ENCODE data around the gene TBC1D5.
"Not testable (repeated sequence)": the region's sequence is repeated elsewhere in the genome, so short reads cannot be mapped to it uniquely, and the experiment has no call there.

Gene TBC1D5

GRCh38 chr3:17394541-17395155 is 347.8 kb downstream of the TBC1D5 start:
- no peak for DNase-seq

- not testable (repeated sequence) for DNase-seq
Observed at GRCh38 chr3:17392516-17392915, 349.9 kb downstream of the TBC1D5 start.

DNA sequence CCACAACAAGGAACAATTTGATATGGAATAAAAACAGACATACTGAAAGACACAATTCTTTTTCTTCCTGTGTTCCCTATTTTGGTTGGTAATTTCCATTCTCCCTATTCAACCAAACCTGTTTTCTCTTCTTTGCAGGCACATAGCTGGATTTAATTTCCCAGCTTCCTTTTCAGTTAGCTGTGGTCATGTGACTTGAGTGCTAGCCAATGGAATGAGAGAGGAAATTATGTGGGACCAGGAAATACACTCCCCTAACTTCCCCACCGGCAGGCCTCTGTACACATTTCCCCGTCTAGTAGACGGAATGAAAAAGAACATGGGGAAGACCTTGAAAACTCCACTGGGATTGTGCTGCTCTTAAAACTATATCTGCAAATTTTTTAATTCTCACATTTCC is 351.6 kb downstream of the TBC1D5 start:
- DNase-seq: no peak

DNA sequence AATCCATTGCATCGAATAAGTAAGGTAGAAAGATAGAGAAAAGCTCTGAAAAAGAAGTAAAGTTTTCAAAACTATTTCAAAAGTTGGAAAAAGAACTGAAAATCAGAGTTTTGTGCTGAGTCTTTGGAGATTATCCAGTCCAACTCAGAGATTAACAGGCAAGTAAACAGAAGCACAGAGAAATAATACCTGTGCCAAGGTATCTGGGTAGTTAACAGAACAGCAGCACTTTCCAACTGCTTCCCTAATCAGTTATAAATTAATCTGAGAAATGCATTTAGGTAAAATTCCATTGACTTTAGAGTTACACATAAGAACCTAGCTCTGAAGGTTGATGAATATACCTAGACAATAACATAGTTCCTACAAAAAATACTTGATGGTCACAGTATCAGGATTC is 355.3 kb downstream of the TBC1D5 start:
- no peak for DNase-seq

DNA sequence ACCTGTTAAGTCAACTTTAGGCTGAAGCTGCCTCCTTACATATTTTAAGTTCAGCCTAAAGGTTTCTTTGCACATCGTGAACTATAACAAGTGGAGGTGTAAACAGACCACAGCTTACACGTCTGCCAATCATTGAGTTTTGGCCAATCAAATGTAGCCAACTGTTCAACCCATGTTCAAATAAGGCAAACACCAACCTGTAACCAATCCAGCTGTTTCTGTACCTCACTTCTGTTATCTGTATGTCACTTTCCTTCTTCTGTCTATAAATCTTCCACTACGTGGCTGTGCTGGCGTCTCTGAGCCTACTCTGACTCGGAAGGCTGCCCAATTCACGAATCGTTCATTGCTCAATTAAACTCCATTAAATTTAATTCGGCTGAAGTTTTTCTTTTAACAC is 356.0 kb downstream of the TBC1D5 start:
- no peak for DNase-seq

- no peak for DNase-seq
Observed at GRCh38 chr3:17384567-17385296, 357.7 kb downstream of the TBC1D5 start.

- DNase-seq: no peak
Observed at GRCh38 chr3:17373304-17373703, 369.1 kb downstream of the TBC1D5 start.

DNA sequence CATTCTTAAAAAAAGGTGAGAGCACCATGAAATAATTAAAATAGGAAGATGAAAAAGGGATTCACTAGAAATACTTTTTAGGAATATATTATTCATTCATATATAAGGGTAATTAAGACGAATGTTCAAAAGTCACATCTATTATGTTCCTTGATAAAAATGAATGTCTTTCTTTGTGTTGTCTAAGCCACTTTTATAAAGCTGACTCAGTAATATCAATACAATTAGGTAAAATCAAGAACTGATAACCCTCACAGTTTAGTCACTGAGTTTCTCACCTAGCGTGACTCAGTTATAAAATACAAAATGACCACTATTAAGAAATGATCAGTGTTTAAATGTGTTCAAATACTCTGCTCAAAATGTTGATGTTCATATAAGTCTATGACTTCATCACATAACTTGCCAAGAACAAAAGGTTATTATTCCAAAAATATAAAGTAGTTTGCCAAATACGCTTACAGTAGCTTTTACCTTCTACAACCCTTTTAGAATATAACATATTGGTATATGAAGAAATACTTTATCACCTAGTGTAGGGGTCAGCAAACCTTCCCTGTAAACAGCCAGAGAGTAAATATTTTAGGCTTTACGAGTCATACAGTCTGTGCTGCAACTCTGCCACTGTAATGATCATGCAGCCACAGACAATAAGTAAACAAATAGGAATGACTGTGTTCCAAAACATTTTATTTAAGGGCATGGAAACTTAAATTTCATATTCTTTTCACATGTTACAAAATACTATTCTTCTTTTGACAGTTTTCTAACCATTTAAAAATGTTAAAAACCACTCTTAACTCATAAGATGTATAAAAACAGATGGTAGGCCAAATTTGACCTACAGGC is 369.8 kb downstream of the TBC1D5 start:
- no peak for DNase-seq

- no peak for DNase-seq
Observed at GRCh38 chr3:17369973-17370372, 372.5 kb downstream of the TBC1D5 start.

DNA sequence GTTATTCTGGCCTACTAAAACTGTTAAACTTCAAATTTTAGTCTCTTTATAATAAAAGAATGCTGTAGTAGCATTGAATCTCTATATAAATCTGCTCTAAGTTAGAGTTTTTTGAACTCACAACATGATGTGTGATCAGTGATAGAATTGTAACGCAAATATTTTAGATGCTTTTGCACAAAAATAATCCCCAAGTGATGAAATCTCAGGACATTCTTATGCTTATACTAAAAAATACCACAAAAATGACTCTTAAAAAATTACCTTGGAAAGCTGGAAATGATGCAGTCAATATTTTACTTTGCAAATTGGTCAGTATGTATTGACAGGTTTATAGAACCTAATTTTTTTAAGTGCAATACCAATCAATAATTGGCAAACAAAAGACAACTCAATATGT is 375.3 kb downstream of the TBC1D5 start:
- no peak for DNase-seq

GRCh38 chr3:17360991-17361390 is 381.4 kb downstream of the TBC1D5 start:
- DNase-seq: no peak

GRCh38 chr3:17359911-17360310 is 382.5 kb downstream of the TBC1D5 start:
- DNase-seq: no peak

DNA sequence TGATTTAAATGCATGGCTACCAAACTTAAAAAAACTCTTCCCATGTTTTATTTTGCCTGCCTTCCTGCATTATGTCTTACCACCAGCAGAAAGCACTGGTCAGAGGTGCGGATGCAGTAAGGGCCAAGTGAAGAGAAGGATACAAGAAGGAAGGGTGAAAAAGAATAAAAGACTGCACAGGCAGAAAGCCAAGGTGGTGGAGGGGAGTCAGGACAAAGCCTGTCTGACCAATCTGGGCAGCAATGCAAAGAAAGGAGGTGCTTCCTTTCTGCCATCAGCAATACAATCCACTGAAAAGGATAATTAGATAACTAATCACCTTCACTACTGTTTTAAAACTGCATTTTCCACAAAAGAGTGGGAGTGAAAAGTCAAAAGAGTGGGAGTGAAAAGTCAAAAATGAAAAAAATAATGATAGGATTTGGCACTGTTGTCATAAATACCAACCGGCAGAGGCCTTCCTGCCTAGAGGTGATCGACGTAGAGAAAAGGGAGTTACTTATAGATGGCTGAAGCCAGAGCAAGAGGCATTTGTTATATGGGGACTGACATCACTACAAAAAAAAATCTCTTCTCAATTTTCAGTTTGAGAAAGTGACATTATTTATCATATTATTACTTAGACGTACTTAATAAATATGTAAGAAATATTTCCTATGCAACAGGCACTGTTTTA is 385.3 kb downstream of the TBC1D5 start:
- DNase-seq: no peak

GRCh38 chr3:17356585-17356984 is 385.8 kb downstream of the TBC1D5 start:
- DNase-seq: no peak

DNA sequence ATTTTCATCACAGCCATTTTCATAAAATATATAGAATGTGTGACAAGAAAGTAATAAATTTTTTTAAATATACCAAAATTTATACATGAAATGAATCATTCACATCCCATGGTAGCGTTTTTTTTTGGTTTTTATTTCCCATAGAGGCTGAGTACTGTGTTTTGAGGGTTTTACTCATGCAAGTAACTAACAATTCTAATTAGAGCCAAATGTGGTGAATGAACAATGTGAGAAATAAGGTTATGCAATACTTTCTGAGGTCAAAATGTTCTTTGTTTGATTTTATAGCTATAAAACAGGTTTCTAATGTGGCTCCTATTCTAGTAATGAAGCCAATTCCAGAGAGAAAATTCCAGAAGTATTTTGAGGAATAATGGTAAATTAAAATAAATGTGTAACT is 386.8 kb downstream of the TBC1D5 start:
- no peak for DNase-seq

- DNase-seq: no peak
Observed at GRCh38 chr3:17354341-17354740, 388.1 kb downstream of the TBC1D5 start.

DNA sequence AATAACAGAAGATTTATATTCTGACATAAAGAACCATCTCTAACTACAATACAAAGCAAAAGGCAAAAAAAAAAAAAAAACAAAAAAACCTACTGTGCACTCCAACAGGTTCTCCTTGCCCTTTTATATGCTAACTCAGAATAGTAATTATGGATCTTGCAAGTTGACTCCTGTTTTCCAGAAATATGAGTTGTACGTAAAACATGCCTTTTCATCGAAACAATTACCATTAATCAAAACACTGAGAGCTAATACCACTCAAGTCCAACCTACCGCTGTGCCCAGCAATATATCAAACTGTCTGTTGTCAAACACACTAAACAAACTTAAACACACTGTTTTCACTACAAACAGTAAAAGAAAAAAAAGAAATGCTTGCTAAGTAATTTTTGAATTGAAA is 389.8 kb downstream of the TBC1D5 start:
- no peak for DNase-seq

DNA sequence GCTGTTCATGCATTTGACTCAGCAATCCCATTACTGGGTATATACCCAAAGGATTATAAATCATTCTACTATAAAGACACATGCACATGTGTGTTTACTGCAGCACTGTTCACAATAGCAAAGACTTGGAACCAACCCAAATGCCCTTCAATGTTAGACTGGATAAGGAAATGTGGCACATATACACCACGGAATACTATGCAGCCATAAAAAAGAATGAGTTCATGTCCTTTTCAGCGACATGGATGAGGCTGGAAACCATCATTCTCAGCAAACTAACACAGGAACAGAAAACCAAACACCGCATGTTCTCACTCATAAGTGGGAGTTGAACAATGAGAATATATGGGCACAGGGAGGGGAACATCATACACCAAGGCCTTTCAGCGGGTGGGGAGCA is 391.2 kb downstream of the TBC1D5 start:
- DNase-seq: not testable (repeated sequence)

DNA sequence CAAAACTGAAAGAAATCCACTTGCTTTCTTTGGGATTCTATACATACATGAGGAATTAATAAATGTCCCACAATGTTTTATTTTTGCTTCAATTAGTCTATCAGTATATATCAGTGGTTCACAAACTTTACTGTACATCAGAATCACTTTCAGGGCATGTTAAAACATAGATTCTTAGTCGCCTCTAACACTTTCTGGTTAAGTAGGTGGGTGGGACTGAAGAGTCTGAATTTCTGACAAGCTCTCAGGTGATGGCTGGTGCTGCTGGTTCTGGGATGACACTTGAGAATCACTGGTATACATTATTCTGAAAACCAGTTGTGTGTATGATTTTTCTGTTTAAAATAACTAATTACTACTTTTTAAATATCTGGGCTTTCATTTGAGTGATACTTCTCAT is 393.3 kb downstream of the TBC1D5 start:
- DNase-seq: no peak

- DNase-seq: no peak
Observed at GRCh38 chr3:17342119-17342518, 400.3 kb downstream of the TBC1D5 start.

- DNase-seq: no peak
Observed at GRCh38 chr3:17340693-17341092, 401.7 kb downstream of the TBC1D5 start.

GRCh38 chr3:17340261-17340660 is 402.2 kb downstream of the TBC1D5 start:
- no peak for DNase-seq

- DNase-seq: no peak
Observed at GRCh38 chr3:17339132-17339575, 403.3 kb downstream of the TBC1D5 start.

Measured in stimulated activated CD4-positive, alpha-beta T cell treated with anti-CD3 and anti-CD28 coated beads, Interleukin-12 subunit alpha, Interleukin-12 subunit beta, amount 100 ng/mL, for 4 hours (primary cell).